HG03558 (cell line): ENCODE measurements around the gene NSFL1C.

Experiments
- ATAC-seq: cut with Tn5 transposase; IDR thresholded peaks from one replicate; pipeline ENCODE4 v1.9.1; 2021; ENCODE audit warnings: moderate number of reproducible peaks; ENCODE audit not compliant: unreplicated experiment; ENCODE audit errors: extremely low read depth

The NSFL1C gene

DNA sequence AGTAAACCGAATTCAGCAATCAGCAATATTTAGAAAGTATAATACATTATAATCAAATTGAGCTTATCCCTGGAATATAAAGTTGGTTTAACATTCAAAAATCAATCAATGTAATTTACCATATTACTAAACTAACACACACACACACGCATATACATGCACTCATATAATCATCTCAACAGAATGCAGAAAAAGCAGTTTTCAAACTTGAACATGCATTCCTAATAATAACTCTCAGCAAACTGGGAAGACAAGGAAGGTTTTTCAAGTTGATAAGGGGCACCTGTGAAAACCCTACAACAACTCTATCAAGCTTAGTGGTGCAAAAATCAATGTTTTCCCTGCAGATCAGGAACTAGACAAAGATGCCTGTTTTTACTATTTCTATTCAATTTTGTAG lies 19.9 kb upstream of the NSFL1C start:
- no peak for ATAC-seq

DNA sequence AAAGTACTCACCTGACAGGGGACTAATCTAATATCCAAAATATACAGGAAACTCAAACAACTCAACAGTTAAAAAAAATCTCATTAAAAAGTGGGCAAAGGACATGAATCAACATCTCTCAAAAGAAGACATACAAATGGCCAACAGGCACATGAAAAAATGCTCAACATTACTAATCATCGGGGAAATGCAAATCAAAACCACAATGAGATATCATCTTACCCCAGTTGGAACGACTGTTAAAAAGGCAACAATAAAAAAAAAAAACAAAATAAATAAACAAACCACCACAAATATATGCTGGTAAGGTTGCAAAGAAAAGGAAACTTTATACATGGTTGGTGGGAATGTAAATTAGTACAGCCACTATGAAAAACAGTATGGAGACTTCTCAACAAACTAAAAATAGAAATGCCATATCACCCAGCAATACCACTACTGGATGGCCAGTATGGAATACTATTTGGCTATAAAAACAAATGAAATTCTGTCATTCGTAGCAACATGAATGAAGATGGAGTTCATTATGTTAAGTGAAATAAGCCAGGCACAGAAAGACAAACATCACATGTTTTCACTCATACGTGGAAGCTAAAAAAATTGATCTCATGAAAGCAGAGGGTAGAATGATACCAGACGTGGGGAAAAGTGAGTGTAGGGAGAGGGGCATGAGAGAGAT lies 17.9 kb upstream of the NSFL1C start:
- no peak for ATAC-seq

DNA sequence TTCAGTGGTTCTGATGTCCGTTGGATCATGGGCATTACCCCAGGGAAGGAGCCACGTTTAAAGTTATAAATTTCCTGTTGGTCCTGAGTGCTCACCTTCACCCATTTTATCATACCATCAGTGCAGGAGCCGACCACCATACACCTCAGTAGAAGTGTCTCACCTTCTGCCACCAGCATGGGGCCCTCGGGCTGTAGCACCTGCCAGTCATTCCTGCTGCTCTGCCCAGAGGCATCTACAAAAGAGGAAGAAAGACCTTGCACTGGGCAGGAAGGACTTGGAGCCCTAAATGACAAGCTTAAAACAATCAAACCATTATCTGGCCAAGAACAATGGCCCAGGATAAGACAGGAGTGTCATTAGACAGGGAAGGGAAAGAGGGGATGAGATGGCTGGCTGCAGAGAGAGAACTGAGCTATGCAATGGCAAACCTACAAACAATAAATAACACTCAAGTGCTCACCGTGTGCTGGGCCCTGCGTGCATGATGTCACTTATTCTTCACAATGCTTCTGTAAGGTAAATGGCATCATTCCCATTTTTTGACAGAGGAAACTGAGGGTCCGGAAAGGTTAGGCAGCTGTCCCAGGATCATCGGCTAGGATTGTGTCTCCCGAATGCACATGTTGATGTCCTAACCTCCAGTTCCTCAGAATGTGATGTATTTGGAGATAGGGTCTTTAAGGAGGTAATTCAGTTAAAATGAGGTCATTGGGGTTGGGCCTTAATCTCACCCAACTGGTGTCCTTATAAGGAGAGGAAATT lies 13.4 kb upstream of the NSFL1C start:
- ATAC-seq: no peak

DNA sequence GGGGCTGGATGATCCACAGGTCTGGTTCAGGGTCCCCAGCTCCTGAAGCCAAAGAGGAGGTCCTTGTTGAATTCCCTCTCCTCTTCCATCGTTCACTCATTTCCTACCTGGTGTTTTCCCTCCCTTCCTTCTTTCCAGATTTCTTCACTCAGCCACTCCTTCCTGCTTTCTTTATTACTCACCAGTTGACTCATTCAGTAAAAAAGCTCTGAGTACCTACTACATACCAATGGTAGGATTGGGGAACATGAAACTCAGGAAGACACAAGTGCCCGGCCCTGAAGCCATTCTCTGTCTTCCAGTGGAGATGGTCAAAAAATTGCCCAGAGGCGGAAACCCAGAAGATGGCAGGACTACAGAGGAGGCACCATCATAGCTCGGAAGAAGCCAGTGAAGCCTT lies 11.9 kb upstream of the NSFL1C start:
- no peak for ATAC-seq

DNA sequence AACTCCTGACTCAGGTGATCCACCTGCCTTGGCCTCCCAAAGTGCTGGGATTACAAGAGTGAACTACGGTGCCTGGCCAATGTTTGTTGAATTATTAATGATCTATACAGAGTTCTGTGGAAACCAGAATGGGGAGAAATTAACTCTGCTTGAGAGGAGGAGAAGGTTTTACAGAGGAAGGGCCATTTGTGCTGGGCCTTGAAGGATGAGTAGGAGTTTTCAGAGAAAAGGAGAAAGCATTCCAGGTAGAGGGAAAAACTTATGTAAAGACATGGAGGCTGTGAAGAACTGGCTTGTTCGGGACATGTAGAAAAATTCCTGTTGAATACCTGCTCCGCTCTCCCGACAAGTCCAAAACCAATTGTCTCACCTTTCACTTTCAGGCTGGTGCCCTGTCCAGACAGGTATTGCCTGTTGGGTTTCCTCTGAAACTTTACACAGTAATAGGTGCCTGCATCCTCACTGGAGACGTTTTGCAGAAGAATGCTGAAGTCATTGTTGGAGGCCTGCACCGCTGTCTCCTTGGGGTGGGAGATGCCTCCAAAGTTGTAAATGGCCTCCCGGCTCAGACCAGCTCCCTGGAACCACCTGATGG lies 11.3 kb upstream of the NSFL1C start:
- no peak for ATAC-seq

DNA sequence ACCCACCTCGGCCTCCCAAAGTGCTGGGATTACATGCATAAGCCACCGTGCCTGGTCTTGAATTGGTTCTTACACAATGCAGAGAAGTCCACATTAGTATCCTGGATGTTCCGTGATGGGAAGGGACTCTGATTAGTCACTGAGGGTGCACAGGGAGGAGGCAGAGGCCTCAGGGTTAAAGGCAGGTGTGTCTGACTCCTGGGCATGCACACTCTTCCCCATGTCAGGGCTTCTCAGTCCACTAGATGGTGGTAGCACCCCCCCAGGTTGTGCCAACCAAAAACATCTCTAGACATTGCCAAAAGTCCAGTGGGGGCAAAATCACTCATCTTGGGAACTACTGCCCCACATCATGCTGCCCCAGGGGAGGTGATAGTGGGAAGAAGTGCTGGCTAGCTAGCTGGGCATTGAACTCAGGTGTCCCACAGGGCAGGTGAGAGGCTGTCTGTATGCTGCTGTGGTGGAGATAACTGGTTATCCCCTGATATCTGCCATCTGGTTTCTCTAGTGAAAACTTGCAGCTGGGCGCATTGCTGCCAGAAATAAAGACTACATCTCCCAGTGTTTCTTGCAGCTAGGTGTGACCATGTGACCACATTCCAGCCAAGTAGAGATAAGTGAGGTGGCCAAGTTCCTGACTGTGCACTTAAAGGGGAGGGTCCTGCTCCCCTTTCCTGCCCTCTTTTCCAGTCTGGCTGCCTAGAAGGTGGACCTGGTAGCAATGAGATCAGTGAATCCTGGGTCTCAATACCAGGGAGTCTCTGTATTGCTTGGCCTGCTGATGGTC lies 8.4 kb upstream of the NSFL1C start:
- no peak for ATAC-seq

DNA sequence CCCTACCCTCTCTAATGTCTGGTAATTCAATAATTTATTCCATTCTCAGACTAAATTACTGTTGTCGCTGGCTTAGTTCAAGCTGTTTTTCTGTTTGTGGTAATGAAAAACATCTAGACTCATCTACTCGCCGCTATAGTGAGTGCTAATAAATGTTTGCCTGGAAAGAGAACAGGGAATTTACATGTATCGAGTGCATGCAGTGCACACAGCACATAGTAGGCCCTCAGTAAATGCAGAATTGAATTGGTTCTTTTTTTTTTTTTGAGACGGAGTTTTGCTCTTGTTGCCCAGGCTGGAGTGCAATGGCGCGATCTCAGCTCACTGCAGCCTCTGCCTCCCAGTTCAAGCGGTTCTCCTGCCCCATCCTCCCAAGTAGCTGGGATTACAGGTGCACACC lies 7.7 kb upstream of the NSFL1C start:
- no peak for ATAC-seq

DNA sequence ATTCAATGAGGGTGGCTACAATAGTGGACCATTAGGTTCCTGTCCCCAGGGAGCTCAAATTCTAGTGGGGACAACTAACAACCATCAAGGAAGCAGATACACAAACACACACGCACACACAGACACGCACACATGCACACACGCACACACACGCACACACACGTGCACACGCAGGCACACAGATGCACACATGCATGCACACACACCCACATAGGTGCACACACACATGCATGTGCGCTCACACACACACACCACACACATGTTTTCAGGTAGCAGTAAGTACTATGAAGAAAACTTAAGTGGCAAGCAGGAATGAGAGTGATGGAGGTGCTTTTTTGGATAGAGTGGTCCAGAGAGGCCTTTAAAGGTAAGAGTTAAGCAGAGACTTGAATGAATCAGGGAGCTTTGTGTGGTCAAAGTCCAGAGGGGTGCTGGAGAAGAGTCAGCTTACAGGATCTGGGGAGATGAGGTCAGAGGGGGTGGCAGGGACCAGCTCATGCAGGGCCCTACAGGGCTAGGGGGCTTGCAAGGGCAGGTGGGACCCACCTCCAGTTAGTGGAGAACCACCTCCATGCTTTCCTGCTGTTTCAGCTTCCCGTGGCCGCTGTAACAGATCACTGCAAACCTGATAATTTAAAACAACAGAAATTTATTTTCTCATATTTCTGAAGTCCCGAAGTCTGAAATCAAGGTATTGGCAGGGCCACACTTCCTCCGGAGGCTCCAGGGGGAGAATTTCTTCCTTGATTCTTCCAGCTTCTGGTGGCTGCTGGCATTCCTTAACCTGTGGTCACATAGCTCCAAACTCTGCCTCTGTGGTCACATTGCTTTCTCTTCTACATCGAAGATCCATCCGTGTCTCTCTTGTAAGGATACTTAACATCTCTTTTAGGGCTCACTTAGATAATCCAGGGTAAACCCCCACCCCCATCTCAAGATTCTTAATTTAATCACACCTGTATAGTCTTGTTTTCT lies 6.9 kb upstream of the NSFL1C start:
- ATAC-seq: no peak

DNA sequence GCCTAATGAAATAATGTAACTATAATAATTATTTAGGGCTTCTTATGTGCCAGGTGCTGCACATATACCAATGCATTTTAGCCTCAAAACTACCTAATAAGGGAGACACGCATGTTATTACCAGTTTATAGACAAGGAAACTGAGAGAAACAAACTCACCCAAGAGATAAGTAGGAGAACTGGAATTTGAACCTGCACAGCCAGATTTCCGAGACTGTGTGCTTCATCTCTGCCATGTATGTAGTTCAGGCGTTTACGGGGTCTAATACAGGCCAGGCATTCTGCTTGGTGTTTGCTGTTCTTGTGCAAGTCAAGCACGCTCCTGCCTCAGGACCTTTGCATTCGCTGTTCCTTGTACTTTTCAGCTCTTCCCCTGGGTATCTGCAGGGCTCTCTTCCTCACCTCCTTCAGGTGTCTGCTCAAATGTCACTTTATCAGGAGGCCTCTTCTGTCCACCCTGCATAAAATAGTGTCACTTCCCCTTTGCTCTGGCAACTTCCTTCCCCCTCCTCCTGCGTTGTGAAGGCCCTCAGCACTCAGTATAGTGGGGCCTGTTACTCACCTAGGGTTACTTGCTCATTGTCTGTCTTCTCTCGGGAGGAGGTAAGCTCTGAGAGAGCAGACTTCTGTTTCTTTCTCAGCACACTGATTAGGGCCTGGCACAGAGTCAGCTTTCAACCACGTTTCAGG lies 6.1 kb upstream of the NSFL1C start:
- ATAC-seq: no peak

DNA sequence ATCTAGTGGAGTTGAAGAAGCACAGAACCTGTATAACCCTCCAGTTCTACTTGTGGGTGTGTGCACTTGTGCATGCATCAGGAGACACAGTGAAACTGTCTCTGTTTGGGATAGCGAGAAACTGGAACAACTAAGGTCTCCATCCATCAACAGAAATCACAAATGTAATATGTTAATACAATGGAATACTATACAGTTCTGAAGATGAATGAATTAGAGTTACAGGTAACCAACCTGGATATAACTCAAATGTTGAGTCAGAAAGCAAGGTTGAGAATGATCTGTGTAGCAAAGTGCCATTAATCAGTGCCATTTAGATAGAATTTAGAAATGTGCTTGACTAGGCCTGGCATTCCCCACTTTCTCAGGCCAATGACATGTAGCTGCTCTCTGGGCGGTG lies 4.6 kb upstream of the NSFL1C start:
- no peak for ATAC-seq

DNA sequence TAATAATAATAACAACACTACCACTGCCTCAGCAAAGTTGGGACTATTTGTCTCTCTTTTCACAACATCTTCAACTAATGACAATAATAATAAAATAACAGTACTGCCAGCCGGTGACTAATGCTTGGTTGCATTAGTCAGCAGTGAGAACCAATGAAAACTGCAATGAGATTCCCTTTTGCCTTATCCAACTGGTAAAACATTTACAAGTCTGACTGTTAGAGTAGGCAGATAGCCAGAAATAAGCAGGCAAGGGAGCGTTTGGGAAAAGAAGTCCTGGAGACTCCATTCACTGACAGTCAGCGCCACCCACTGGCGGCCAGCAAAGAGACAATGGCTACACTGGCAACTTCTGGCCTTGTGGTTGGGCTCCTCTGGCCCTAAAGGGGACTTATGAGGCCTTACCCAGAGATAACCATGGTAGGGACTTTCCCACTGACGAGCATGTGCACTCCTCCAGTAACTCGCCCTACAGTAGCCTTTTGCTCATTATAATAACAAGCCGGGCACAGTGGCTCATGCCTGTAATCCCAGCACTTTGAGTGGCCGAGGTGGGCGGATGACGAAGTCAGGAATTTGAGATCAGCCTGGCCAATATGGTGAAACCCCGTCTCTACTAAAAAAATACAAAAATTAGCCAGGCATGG lies 3.4 kb upstream of the NSFL1C start:
- ATAC-seq: no peak

DNA sequence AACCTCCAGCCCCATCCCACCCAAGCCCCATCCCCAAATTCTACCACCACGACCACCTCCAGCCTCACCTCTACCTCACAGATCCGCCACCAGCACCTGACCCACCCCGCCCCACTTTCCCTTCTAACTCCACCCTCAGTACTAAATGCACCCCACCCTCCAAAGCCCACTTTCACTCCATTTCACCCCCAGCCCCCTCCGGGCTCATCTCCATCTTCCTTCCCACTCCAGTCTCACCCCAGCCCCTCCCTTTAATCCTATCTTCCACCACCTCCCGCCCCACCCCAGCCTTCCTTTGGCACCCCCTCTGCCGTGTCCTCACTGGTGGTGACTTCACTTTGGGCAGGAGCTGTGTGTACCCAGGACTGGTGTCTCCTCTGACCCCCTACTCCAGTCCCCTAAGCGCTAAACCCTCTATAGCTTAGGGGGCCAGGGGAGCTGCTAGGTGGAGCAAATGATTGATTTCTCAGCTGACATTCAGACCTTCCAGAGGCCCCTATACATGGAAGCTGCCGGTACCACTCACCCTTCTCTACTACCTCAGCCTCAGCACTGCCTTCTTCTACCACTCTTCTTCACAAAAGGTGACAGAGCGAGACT lies 2.8 kb upstream of the NSFL1C start:
- no peak for ATAC-seq

DNA sequence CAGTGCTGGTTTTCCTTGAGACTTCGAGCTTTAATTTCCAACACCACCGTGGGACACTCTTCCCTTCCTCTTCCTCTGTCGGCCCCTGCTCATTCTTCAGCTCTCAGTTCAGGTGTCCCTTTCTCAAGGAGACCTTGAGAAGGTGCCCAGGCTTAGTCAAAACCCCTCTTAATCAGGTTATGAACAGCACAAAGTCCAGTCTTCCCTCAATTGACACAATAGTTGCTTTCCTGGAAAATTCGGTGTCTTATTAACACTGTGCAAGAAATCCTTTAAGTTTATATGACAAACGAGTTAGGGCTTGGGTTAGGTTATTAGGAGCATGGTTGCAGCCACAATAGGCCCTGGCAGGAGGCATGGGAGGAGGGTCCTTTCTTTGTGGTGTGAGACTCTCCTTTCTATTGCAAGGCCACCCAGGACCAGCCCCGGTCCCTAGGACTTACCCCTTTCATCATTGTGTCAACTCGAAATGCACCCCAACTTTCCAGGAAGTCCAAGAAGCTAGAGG lies 1.5 kb upstream of the NSFL1C start:
- no peak for ATAC-seq

DNA sequence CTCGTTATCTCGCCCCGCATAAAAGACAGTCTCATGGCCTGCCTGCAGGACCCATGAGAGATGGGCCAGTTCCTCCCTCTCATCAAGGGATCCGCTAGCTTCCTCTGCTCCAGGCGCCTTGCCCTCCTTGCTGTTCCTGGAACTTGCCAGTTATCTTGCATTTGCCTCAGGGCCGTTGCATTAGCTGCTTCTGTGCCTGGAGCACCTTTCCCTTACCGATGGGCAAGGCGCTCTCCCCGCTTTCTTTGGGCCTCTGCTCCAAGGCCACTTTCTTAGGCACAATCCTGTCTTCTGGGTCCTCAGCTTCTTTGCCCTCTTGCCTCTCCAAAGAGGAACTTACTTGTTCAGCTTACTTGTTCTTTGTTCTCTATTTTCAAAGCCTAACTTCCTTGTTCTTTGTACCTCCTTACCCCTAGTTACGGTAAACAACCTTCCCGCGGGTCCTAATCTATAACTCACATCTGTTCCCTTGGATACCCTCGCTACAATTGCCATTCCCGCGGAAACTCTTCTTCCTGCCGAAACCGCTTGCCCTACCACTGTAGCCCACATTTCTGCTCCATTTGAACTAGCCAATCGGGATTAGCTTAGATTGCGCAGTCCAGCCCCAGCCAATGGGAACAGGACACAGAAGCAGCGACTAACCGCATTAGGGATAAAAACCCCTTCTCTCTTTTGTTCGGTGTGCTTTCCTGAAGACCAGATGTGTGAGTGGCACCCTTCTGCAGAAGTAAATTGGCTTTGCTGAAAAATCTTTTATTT lies 887 bp upstream of the NSFL1C start:
- no peak for ATAC-seq

DNA sequence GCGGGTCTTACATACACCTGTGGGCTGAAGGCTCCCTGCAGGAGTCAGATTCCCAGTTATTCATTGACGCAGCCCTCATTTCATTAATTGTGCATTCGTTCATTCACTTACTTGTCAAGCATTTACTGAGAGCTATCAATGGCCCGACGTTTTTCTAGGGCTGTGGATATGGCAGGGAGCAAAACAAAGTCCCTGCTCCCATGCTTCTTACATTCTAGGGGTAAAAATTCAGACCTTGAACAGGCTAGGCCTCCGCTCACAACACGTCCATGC lies 369 bp upstream of the NSFL1C start:
- ATAC-seq: no peak

DNA sequence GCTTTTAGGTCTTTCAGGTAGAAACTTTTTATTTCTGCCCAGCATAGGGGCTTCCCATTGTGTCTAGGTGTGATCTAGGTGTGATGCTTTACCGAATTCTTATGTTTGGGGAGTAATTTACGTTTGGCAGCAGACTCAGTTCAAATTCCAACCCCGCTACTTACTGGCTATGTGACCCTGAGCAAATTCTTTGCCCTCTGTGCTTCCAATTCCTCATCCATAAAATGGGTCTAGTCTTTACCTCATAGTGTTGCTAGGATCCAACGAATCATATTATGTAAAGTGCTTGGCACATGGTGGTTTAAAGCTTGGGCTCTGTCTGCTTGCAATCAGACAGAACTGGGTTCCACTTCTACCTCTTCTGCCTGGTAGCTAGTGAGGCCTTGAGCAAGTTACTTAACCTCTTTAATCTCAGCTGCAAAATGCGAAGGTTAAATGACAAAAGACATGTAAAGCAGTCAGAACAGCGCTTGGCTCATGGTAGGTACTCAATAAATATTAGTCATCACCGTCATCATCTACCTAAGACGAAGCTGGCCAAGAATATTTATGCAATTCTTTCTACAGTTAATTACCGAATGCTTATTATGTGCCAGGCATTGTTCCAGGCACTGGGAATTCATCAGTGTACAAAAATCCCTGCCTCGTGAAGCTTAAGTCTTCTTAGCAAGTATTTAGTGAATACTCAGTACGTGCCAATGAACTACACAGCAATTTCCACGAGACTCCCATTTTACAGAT lies 1.0 kb downstream of the NSFL1C start:
- ATAC-seq: no peak

DNA sequence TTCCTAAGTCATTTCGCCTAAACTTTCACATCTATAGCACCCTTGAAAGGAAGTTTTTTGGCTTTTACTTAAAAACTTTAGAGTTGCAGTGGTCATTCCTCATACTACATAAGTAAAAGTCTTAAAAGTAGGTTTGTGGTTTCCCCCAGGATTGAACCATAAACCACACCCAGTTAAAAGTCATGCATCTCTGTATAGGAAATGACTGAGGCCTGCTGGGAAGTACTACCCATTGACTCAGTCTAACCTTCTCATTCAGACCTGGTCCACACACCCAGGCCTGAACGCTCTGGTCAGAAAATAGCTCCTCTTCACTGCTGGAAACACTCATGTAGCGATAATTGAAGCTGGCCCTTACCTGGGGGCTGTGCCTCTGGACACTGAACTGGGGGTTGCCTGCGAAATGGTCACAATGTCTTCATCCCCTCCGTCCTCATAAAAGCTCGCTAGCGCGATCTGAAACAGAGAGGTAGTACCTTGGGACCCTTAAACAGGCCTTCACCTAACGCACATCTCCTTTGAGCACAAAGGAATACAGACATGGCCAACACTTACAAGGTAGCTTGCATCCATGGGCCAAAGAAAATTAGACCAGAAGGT lies 2.6 kb downstream of the NSFL1C start:
- ATAC-seq: no peak
